ENCODE results near the gene RBFOX1.

The RBFOX1 gene

GRCh38 chr16:7422036-7422888 lies 89.6 kb downstream of the RBFOX1 start:
- DNase-seq: no peak

GRCh38 chr16:7423434-7424044 lies 90.9 kb downstream of the RBFOX1 start:
- DNase-seq: no peak

- DNase-seq: no peak
Measured at GRCh38 chr16:7426161-7426560, 93.5 kb downstream of the RBFOX1 start.

- DNase-seq: no peak
Measured at GRCh38 chr16:7431723-7432122, 99.1 kb downstream of the RBFOX1 start.

GRCh38 chr16:7436306-7436705 lies 103.7 kb downstream of the RBFOX1 start:
- no peak for DNase-seq

- DNase-seq: no peak
Measured at GRCh38 chr16:7437135-7437804, 104.6 kb downstream of the RBFOX1 start.

- DNase-seq: no peak
Measured at GRCh38 chr16:7437843-7438242, 105.2 kb downstream of the RBFOX1 start.

- DNase-seq: no peak
Measured at GRCh38 chr16:7438601-7439000, 106.0 kb downstream of the RBFOX1 start.

GRCh38 chr16:7439518-7439917 lies 106.9 kb downstream of the RBFOX1 start:
- no peak for DNase-seq

GRCh38 chr16:7440886-7441400 lies 108.3 kb downstream of the RBFOX1 start:
- no peak for DNase-seq

- no peak for DNase-seq
Measured at GRCh38 chr16:7442050-7442449, 109.4 kb downstream of the RBFOX1 start.

GRCh38 chr16:7443142-7443541 lies 110.5 kb downstream of the RBFOX1 start:
- no peak for DNase-seq

- no peak for DNase-seq
Measured at GRCh38 chr16:7443648-7444365, 111.2 kb downstream of the RBFOX1 start.

GRCh38 chr16:7449306-7449705 lies 116.7 kb downstream of the RBFOX1 start:
- DNase-seq: no peak

- DNase-seq: no peak
Measured at GRCh38 chr16:7449808-7450207, 117.2 kb downstream of the RBFOX1 start.

GRCh38 chr16:7450440-7450839 lies 117.8 kb downstream of the RBFOX1 start:
- DNase-seq: no peak

GRCh38 chr16:7452090-7452489 lies 119.4 kb downstream of the RBFOX1 start:
- no peak for DNase-seq

- peak; percentile 75 for DNase-seq
Measured at GRCh38 chr16:7456211-7456610, 123.6 kb downstream of the RBFOX1 start.

- DNase-seq: no peak
Measured at GRCh38 chr16:7458144-7458543, 125.5 kb downstream of the RBFOX1 start.

GRCh38 chr16:7470344-7470743 lies 137.7 kb downstream of the RBFOX1 start:
- DNase-seq: no peak

- no peak for DNase-seq
Measured at GRCh38 chr16:7471268-7471667, 138.6 kb downstream of the RBFOX1 start.

- DNase-seq: no peak
Measured at GRCh38 chr16:7482032-7482431, 149.4 kb downstream of the RBFOX1 start.

Measured in NCI-H2029 treated with DMSO at 0.1 percent for 48 hours (cell line).